Left lung (tissue), 10 donors: ENCODE results near the gene SNTB2. TPM values are rescaled to one million over a fixed set of nuclear protein-coding genes. Genes with fewer than 3 reads are reported as not detected.
A peak's percentile ranks its signal among the peaks of the same experiment; 100 is the strongest.

ENCODE experiments used
- ATAC-seq: fragments of 200-7000 bp; cut with Tn5 transposase; one replicate; pipeline ENCODE4 v1.9.1; 2020; ENCODE audit warnings: moderate library complexity
- DNase-seq, 4 donors: peaks; one replicate each; pipeline ENCODE4 v3.0.0-alpha.2; 2013 to 2020
- H3K27ac ChIP-seq, 2 donors: fragments of 200-600 bp; sonication (generic) in 1 of 2; one replicate each; pipeline versions ENCODE4 v1.5.0 to v1.8.0; 2020 to 2021
- H3K27me3 ChIP-seq, 2 donors: fragments of 200-600 bp; sonication (generic) in 1 of 2; one replicate each; pipeline versions ENCODE4 v1.5.0 to v1.8.0; 2020 to 2021
- H3K36me3 ChIP-seq, 2 donors: fragments of 200-600 bp; sonication (generic) in 1 of 2; one replicate each; pipeline versions ENCODE4 v1.5.0 to v1.8.0; 2020 to 2021
- H3K4me1 ChIP-seq, 2 donors: fragments of 200-600 bp; one replicate each; pipeline ENCODE4 v1.8.0; 2021
- H3K4me3 ChIP-seq, 2 donors: fragments of 200-600 bp; sonication (generic) in 1 of 2; one replicate each; pipeline versions ENCODE4 v1.5.0 to v1.8.0; 2020 to 2021; ENCODE audit warnings: mild to moderate bottlenecking in 1 of 2
- H3K9me3 ChIP-seq, 2 donors: fragments of 200-600 bp; sonication (generic) in 1 of 2; one replicate each; pipeline versions ENCODE4 v1.5.0 to v1.8.0; 2020 to 2021
- intact Hi-C, 2 donors: fragments of 100-400 bp; cut with DNase I; formaldehyde crosslinking; loops; one replicate each; pipeline versions ENCODE4 v1.11.2 to v1.14.2; 2022
- polyA plus RNA-seq, 6 donors: library from polyadenylated mRNA; unstranded; fragments of 120-200 nt; gene quantifications; one replicate each; pipeline ENCODE4 v1.2.1, GENCODE V29; 2013; ENCODE audit not compliant: insufficient read length in 6 of 6
- total RNA-seq, 2 donors: library from RNA; stranded (reverse); fragmentation: NEBNext Ultra II Directional; extraction: Animal tissue kit (Norgen Biotek cat#: 25700); gene quantifications; one replicate each; pipeline ENCODE4 v1.2.1, GENCODE V29; 2021
- TF ChIP-seq, protein P1 (sequence below), 2 donors: fragments of 200-600 bp; sonication (generic) in 1 of 2; IDR thresholded peaks; one replicate each; pipeline versions ENCODE4 v1.5.0 to v1.8.0; 2021; ENCODE audit warnings: antibody characterized with exemption in 2 of 2
- donor health status: DM: no; HTN: yes; CAD: no.
- donor health status: DM: no; HTN: no; CAD: no.

Gene SNTB2
- total and polyA plus RNA-seq, 8 donors = 22.8 to 47.3 (median 25.1) TPM

DNA sequence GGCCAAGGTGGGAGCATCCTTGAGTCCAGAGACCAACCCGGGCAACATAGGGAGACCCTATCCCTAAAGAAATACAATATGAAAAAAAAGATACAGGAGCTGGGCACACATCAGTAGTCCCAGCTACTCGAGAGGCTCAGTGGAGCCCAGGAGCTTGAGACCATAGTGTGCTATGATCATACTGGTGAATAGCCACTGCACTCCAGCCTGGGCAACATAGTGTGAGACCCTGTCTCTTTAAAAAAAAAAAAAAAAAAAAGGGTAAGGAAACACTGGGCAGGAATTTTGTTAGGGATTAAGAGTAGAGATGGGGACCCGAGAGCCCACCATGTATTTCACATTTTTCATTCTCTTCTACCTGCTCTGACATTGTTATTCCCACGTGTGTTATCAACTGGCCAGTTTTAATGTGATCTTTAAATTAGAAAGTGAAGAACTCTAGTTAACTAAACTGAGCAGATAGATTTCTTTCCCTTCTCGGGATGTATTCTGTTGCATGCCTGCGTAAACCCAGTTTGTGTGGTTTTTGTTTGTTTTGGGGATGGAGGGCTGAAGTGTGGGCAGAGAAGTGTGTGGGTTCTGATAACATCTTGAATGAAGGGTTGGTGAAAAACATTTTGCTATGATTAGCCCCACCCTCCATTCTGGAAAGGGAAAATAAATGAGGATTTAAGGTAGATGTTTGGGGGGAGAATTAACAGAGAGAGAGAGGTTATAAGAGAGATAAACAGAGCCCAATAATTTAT, 17.2 kb upstream of the SNTB2 start:
- H3K4me1 ChIP-seq = peaks cover 8 to 50% of the 10 kb centered on the region in 2 donors
- TF ChIP-seq, protein P1, sequence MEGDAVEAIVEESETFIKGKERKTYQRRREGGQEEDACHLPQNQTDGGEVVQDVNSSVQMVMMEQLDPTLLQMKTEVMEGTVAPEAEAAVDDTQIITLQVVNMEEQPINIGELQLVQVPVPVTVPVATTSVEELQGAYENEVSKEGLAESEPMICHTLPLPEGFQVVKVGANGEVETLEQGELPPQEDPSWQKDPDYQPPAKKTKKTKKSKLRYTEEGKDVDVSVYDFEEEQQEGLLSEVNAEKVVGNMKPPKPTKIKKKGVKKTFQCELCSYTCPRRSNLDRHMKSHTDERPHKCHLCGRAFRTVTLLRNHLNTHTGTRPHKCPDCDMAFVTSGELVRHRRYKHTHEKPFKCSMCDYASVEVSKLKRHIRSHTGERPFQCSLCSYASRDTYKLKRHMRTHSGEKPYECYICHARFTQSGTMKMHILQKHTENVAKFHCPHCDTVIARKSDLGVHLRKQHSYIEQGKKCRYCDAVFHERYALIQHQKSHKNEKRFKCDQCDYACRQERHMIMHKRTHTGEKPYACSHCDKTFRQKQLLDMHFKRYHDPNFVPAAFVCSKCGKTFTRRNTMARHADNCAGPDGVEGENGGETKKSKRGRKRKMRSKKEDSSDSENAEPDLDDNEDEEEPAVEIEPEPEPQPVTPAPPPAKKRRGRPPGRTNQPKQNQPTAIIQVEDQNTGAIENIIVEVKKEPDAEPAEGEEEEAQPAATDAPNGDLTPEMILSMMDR (IDR thresholded peaks at IDR 0.05) = no peak
- intact Hi-C loops = no loop called here
- H3K36me3 ChIP-seq = peaks cover 0 to 54% of the 10 kb centered on the region in 2 donors
- H3K4me3 ChIP-seq = no peak overlapping the region
- H3K9me3 ChIP-seq = no peaks in the 10 kb centered on the region
- no peaks in the 10 kb centered on the region for H3K27me3 ChIP-seq
- H3K27ac ChIP-seq = no peak overlapping the region
- ATAC-seq = no peak
- DNase-seq = no peak

DNA sequence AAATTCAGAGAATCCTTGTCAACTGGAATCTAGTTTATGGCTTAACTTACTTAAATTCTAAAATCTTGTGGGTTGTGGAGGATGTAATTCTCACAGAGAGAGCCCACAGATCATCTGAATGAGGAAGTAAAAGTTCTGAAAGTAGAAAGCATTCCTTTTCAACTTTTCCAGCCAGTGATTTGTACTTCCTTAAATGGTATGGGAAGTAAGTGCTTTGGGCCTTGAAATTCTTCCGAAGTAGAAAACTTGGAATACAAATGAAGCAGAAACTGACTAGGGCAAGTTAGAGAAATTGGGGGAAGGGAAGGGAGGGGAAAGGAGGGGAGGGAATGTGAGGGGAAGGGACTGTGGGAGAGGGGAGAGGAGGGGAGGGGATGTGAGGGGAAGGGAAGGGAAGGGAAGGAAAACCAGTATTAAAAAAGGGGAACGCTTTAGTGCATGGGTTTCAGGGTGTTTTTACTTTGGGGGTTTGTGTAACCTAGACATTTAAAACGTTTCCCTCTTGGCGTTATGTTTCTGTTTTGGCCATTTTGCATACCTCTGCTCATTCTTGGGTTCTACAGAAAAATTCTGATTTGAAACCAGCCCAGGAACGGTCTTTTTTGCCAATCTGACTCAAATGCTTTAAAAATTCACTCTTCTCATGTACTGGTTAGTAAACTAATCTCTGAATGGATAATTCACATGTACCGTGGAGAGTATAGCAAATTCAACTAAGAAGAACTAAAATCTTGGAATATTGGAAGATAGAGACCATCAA, 15.5 kb upstream of the SNTB2 start:
- H3K4me3 ChIP-seq = no peak overlapping the region
- peaks cover 8 to 46% of the 10 kb centered on the region in 2 donors for H3K4me1 ChIP-seq
- H3K27ac ChIP-seq = peak overlapping the region; percentile 58 to 61
- intact Hi-C loops = no loop called here
- peaks cover 0 to 37% of the 10 kb centered on the region in 2 donors for H3K36me3 ChIP-seq
- DNase-seq (peak in 1 of 4 donors; percentile 39), ATAC-seq (peak; percentile 24)
- TF ChIP-seq, protein P1 (IDR thresholded peaks at IDR 0.05) = no peak
- H3K9me3 ChIP-seq = no peaks in the 10 kb centered on the region
- H3K27me3 ChIP-seq = no peaks in the 10 kb centered on the region

DNA sequence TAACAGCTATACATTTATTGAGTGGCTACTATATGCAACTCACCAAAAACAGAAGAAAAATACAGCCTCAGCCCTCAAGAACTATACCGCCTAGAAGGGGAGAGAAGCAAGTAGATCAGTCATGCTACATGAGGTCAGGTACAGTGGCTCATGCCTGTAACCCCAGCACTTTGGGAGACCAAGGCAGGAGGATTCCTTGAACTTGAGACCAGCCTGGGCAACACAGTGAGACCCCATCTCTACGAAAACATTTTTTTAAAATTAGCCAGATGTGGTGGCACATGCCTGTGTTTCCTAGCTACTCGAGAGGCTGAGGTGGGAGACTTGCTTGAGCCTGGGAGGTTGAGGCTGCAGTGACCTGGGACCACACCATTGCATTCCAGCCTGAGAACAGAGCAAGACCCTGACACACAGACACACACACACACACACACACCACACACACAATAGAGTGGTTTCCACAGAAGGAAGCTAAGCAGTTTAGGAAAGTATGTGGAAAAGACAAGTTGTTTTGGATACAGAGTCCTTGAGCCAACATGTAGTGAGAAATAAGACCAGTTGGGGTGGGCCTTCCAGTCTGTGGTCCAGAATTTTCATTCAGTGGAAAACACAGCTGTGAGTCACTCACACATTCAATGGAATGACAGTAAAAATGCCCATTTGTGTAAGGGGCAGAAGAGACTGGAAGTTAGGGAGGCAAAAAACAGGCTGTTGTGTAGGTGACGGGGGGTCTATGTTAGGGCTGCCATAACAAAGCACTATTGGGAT, 10.7 kb upstream of the SNTB2 start:
- no peaks in the 10 kb centered on the region for H3K27me3 ChIP-seq
- TF ChIP-seq, protein P1 (IDR thresholded peaks at IDR 0.05) = no peak
- intact Hi-C loops = no loop called here
- ATAC-seq = peak; percentile 19
- H3K4me1 ChIP-seq = peaks cover 19 to 46% of the 10 kb centered on the region in 2 donors
- no peaks in the 10 kb centered on the region for H3K9me3 ChIP-seq
- peak in 1 of 4 donors; percentile 17 for DNase-seq
- H3K4me3 ChIP-seq = no peak overlapping the region
- no peak overlapping the region for H3K27ac ChIP-seq
- no peaks in the 10 kb centered on the region for H3K36me3 ChIP-seq

DNA sequence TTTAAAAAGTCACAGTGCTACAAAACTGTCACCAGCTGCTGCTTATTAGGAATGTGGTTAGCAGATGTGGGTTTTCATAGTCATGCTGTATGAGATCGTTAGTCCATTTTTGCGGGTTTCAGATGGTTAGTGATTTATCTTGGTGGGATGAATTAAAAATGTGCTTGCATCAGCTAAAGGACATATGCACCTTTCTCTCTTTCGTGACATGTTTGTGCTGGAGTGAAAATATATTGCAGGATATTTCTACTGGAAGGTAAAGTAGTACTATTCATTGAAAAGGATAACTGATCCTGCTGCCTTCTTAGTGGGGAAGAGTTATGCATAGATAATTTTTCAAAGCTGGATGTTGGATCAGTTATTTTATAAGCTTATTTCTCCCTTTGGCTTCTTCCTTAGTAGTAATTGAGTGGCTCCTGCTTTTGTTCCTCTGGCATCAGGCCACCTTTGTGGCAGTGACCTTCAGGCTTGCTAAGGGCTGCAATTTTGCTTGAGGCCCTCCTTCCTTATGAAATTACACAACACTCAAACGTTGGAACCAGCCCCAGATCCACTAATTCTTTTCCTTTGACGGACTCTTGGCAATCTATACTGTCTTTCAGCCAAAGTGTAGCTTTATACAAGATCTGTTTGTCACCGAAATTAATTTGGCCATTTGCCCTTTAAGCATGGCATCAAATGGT, 7.5 kb upstream of the SNTB2 start:
- TF ChIP-seq, protein P1 (IDR thresholded peaks at IDR 0.05) = no peak
- H3K27me3 ChIP-seq = no peaks in the 10 kb centered on the region
- intact Hi-C loops = no loop called here
- ATAC-seq = peak; percentile 72
- no peak overlapping the region for H3K4me3 ChIP-seq
- DNase-seq = peak in 3 of 4 donors; percentile 81 to 92 (median 91)
- peak overlapping the region; percentile 37 to 50 for H3K27ac ChIP-seq
- H3K9me3 ChIP-seq = no peaks in the 10 kb centered on the region
- H3K4me1 ChIP-seq = peaks cover 11 to 19% of the 10 kb centered on the region in 2 donors
- H3K36me3 ChIP-seq = no peaks in the 10 kb centered on the region
